WTC11 (cell line): ENCODE data around the gene NRF1.

ENCODE experiments used
- ATF1 ChIP-seq: sonication (generic); formaldehyde crosslinking; IDR thresholded peaks from 2 replicates; pipeline ENCODE4 v1.8.1; 2023; ENCODE audit warnings: mild to moderate bottlenecking, moderate library complexity, missing genetic modification reagents
- CREB1 ChIP-seq: sonication (generic); formaldehyde crosslinking; IDR thresholded peaks from 2 replicates; pipeline ENCODE4 v1.8.0; 2023; ENCODE audit warnings: mild to moderate bottlenecking, missing genetic modification reagents
- ELF4 ChIP-seq: sonication (generic); formaldehyde crosslinking; IDR thresholded peaks from 2 replicates; pipeline ENCODE4 v1.8.1; 2022; ENCODE audit warnings: low read depth, mild to moderate bottlenecking, moderate library complexity, missing genetic modification reagents
- NR2C2 ChIP-seq: sonication (generic); formaldehyde crosslinking; IDR thresholded peaks from 2 replicates; pipeline ENCODE4 v1.8.0; 2022; ENCODE audit warnings: mild to moderate bottlenecking, missing genetic modification reagents
- ZBTB21 ChIP-seq: sonication (generic); formaldehyde crosslinking; IDR thresholded peaks from 2 replicates; pipeline ENCODE4 v1.8.1; 2023; ENCODE audit warnings: mild to moderate bottlenecking, missing genetic modification reagents, borderline replicate concordance
- ZNF121 ChIP-seq: sonication (generic); formaldehyde crosslinking; IDR thresholded peaks from 2 replicates; pipeline ENCODE4 v1.8.0; 2023; ENCODE audit warnings: missing genetic modification reagents
- TF ChIP-seq, protein P1 (sequence below): fragments of 200-600 bp; IDR thresholded peaks from 2 replicates; pipeline ENCODE4 v1.8.0; 2022; ENCODE audit warnings: antibody characterized with exemption
- TF ChIP-seq, protein P2 (sequence below): sonication (generic); formaldehyde crosslinking; IDR thresholded peaks from 2 replicates; pipeline ENCODE4 v1.8.1; 2023; ENCODE audit warnings: mild to moderate bottlenecking, moderate library complexity, missing genetic modification reagents
- TF ChIP-seq, protein P3 (sequence below): sonication (generic); formaldehyde crosslinking; IDR thresholded peaks from 2 replicates; pipeline ENCODE4 v1.8.0; 2022; ENCODE audit warnings: missing genetic modification reagents
- TF ChIP-seq, protein P4 (sequence below): sonication (generic); formaldehyde crosslinking; IDR thresholded peaks from 2 replicates; pipeline ENCODE4 v1.8.1; 2022; ENCODE audit warnings: low read depth, mild to moderate bottlenecking, moderate library complexity, missing genetic modification reagents, borderline replicate concordance
- TF ChIP-seq, protein P5 (sequence below): sonication (generic); formaldehyde crosslinking; IDR thresholded peaks from 2 replicates; pipeline ENCODE4 v1.8.1; 2022; ENCODE audit warnings: low read depth, missing genetic modification reagents, borderline replicate concordance
- TF ChIP-seq, protein P6 (sequence below): sonication (generic); formaldehyde crosslinking; IDR thresholded peaks from 2 replicates; pipeline ENCODE4 v1.8.1; 2023; ENCODE audit warnings: mild to moderate bottlenecking, missing genetic modification reagents
- TF ChIP-seq, protein P7 (sequence below): sonication (generic); formaldehyde crosslinking; IDR thresholded peaks from 2 replicates; pipeline ENCODE4 v1.8.1; 2023; ENCODE audit warnings: mild to moderate bottlenecking, missing genetic modification reagents, borderline replicate concordance

DNA sequence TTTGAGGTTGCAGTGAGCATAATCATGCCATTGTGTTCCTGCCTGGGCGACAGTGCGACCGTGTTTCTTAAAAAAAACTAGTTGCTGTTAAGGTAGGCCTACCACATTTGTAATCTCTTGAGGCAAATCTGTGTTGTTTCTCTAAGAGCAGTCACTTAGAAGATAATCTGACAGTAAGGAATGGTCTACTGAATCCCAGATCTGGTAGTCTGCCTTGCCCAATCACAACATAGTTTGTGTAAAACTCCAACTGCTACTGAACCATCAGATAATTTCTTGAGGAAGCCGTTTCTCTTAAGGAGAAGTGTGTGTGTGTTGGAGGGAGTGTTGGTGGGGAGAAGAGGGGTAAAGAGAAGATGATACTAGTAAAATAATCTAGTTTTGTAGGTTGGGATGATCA, 5.0 kb downstream of the NRF1 start:
- no peak for TF ChIP-seq ATF1 (CRISPR knock-in tag)
- TF ChIP-seq, protein P1, sequence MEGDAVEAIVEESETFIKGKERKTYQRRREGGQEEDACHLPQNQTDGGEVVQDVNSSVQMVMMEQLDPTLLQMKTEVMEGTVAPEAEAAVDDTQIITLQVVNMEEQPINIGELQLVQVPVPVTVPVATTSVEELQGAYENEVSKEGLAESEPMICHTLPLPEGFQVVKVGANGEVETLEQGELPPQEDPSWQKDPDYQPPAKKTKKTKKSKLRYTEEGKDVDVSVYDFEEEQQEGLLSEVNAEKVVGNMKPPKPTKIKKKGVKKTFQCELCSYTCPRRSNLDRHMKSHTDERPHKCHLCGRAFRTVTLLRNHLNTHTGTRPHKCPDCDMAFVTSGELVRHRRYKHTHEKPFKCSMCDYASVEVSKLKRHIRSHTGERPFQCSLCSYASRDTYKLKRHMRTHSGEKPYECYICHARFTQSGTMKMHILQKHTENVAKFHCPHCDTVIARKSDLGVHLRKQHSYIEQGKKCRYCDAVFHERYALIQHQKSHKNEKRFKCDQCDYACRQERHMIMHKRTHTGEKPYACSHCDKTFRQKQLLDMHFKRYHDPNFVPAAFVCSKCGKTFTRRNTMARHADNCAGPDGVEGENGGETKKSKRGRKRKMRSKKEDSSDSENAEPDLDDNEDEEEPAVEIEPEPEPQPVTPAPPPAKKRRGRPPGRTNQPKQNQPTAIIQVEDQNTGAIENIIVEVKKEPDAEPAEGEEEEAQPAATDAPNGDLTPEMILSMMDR, result no peak
- no peak for TF ChIP-seq ELF4 (CRISPR knock-in tag)
- TF ChIP-seq, protein P2, sequence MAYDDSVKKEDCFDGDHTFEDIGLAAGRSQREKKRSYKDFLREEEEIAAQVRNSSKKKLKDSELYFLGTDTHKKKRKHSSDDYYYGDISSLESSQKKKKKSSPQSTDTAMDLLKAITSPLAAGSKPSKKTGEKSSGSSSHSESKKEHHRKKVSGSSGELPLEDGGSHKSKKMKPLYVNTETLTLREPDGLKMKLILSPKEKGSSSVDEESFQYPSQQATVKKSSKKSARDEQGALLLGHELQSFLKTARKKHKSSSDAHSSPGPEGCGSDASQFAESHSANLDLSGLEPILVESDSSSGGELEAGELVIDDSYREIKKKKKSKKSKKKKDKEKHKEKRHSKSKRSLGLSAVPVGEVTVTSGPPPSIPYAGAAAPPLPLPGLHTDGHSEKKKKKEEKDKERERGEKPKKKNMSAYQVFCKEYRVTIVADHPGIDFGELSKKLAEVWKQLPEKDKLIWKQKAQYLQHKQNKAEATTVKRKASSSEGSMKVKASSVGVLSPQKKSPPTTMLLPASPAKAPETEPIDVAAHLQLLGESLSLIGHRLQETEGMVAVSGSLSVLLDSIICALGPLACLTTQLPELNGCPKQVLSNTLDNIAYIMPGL (CRISPR knock-in tag), result no peak
- TF ChIP-seq CREB1 (CRISPR knock-in tag), result no peak
- TF ChIP-seq ZBTB21 (CRISPR knock-in tag), result no peak
- TF ChIP-seq, protein P3, sequence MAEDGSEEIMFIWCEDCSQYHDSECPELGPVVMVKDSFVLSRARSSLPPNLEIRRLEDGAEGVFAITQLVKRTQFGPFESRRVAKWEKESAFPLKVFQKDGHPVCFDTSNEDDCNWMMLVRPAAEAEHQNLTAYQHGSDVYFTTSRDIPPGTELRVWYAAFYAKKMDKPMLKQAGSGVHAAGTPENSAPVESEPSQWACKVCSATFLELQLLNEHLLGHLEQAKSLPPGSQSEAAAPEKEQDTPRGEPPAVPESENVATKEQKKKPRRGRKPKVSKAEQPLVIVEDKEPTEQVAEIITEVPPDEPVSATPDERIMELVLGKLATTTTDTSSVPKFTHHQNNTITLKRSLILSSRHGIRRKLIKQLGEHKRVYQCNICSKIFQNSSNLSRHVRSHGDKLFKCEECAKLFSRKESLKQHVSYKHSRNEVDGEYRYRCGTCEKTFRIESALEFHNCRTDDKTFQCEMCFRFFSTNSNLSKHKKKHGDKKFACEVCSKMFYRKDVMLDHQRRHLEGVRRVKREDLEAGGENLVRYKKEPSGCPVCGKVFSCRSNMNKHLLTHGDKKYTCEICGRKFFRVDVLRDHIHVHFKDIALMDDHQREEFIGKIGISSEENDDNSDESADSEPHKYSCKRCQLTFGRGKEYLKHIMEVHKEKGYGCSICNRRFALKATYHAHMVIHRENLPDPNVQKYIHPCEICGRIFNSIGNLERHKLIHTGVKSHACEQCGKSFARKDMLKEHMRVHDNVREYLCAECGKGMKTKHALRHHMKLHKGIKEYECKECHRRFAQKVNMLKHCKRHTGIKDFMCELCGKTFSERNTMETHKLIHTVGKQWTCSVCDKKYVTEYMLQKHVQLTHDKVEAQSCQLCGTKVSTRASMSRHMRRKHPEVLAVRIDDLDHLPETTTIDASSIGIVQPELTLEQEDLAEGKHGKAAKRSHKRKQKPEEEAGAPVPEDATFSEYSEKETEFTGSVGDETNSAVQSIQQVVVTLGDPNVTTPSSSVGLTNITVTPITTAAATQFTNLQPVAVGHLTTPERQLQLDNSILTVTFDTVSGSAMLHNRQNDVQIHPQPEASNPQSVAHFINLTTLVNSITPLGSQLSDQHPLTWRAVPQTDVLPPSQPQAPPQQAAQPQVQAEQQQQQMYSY, result no peak
- TF ChIP-seq, protein P4, sequence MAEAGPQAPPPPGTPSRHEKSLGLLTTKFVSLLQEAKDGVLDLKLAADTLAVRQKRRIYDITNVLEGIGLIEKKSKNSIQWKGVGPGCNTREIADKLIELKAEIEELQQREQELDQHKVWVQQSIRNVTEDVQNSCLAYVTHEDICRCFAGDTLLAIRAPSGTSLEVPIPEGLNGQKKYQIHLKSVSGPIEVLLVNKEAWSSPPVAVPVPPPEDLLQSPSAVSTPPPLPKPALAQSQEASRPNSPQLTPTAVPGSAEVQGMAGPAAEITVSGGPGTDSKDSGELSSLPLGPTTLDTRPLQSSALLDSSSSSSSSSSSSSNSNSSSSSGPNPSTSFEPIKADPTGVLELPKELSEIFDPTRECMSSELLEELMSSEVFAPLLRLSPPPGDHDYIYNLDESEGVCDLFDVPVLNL (CRISPR knock-in tag), result no peak
- TF ChIP-seq, protein P5, sequence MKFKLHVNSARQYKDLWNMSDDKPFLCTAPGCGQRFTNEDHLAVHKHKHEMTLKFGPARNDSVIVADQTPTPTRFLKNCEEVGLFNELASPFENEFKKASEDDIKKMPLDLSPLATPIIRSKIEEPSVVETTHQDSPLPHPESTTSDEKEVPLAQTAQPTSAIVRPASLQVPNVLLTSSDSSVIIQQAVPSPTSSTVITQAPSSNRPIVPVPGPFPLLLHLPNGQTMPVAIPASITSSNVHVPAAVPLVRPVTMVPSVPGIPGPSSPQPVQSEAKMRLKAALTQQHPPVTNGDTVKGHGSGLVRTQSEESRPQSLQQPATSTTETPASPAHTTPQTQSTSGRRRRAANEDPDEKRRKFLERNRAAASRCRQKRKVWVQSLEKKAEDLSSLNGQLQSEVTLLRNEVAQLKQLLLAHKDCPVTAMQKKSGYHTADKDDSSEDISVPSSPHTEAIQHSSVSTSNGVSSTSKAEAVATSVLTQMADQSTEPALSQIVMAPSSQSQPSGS, result no peak
- no peak for TF ChIP-seq ZNF121 (CRISPR knock-in tag)
- TF ChIP-seq, protein P6, sequence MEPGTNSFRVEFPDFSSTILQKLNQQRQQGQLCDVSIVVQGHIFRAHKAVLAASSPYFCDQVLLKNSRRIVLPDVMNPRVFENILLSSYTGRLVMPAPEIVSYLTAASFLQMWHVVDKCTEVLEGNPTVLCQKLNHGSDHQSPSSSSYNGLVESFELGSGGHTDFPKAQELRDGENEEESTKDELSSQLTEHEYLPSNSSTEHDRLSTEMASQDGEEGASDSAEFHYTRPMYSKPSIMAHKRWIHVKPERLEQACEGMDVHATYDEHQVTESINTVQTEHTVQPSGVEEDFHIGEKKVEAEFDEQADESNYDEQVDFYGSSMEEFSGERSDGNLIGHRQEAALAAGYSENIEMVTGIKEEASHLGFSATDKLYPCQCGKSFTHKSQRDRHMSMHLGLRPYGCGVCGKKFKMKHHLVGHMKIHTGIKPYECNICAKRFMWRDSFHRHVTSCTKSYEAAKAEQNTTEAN, result no peak
- TF ChIP-seq NR2C2 (CRISPR knock-in tag), result no peak
- TF ChIP-seq, protein P7, sequence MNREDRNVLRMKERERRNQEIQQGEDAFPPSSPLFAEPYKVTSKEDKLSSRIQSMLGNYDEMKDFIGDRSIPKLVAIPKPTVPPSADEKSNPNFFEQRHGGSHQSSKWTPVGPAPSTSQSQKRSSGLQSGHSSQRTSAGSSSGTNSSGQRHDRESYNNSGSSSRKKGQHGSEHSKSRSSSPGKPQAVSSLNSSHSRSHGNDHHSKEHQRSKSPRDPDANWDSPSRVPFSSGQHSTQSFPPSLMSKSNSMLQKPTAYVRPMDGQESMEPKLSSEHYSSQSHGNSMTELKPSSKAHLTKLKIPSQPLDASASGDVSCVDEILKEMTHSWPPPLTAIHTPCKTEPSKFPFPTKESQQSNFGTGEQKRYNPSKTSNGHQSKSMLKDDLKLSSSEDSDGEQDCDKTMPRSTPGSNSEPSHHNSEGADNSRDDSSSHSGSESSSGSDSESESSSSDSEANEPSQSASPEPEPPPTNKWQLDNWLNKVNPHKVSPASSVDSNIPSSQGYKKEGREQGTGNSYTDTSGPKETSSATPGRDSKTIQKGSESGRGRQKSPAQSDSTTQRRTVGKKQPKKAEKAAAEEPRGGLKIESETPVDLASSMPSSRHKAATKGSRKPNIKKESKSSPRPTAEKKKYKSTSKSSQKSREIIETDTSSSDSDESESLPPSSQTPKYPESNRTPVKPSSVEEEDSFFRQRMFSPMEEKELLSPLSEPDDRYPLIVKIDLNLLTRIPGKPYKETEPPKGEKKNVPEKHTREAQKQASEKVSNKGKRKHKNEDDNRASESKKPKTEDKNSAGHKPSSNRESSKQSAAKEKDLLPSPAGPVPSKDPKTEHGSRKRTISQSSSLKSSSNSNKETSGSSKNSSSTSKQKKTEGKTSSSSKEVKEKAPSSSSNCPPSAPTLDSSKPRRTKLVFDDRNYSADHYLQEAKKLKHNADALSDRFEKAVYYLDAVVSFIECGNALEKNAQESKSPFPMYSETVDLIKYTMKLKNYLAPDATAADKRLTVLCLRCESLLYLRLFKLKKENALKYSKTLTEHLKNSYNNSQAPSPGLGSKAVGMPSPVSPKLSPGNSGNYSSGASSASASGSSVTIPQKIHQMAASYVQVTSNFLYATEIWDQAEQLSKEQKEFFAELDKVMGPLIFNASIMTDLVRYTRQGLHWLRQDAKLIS (CRISPR knock-in tag), result no peak
